Measurements from ENCODE around the gene HTR6. TPM values are rescaled to one million over a fixed set of nuclear protein-coding genes. Genes with fewer than 3 reads are reported as not detected.

HTR6 gene
- total RNA-seq, 1 donor from 2014 or later, result 0.11 TPM

GRCh38 chr1:19650416-19651140 lies 14.1 kb upstream of the HTR6 start:
- Mint-ChIP-seq H3K27me3 (ENCODE audit: low read depth, unreplicated experiment) (no peaks in the 10 kb centered on the region), H3K9me3 (ENCODE audit: unreplicated experiment) (no peaks in the 10 kb centered on the region), H3K36me3 (ENCODE audit: low read depth, unreplicated experiment) (peaks cover 5% of the 10 kb centered on the region), H3K27ac (ENCODE audit: unreplicated experiment) (no peak overlapping the region), H3K4me1 (ENCODE audit: low read depth, unreplicated experiment) (peaks cover 8% of the 10 kb centered on the region), H3K4me3 (ENCODE audit: unreplicated experiment) (no peak overlapping the region)
- no peak overlapping the region for H3K4me3 ChIP-seq (ENCODE audit: insufficient read depth, low read depth, low read length)
- no peaks in the 10 kb centered on the region for H3K9me3 ChIP-seq (ENCODE audit: insufficient read depth, low read depth, low read length)
- H2AFZ ChIP-seq (ENCODE audit: low read depth, low read length), result no peak overlapping the region
- peak overlapping the region; percentile 28 for H3K4me2 ChIP-seq (ENCODE audit: low read length)
- no peak overlapping the region for H3K9ac ChIP-seq (ENCODE audit: low read length)
- H3K79me2 ChIP-seq (ENCODE audit: insufficient read depth, low read length), result peaks cover 70% of the 10 kb centered on the region
- no peak overlapping the region for H3K27ac ChIP-seq (ENCODE audit: low read depth, low read length)
- peaks cover 37% of the 10 kb centered on the region for H3K4me1 ChIP-seq (ENCODE audit: insufficient read depth, low read length)
- TF ChIP-seq CTCF (IDR thresholded peaks at IDR 0.05; ENCODE audit: insufficient read depth, low read depth, low read length) (no peak), EZH2 (IDR thresholded peaks at IDR 0.05; ENCODE audit: insufficient read depth, low read length) (no peak)
- FAIRE-seq (no peak), DNase-seq (ENCODE audit: low read depth) (no peak)
- H3K27me3 ChIP-seq (ENCODE audit: insufficient read depth, low read length), result no peaks in the 10 kb centered on the region
- no peaks in the 10 kb centered on the region for H3K36me3 ChIP-seq (ENCODE audit: insufficient read depth, low read length)
- H4K20me1 ChIP-seq (ENCODE audit: insufficient read depth, low read length), result peaks cover 83% of the 10 kb centered on the region

- Histone ChIP-seq H3K27me3 (ENCODE audit: insufficient read depth, low read length) (no peaks in the 10 kb centered on the region), H3K79me2 (ENCODE audit: insufficient read depth, low read length) (peaks cover 65% of the 10 kb centered on the region), H3K4me3 (ENCODE audit: insufficient read depth, low read depth, low read length) (no peak overlapping the region), H4K20me1 (ENCODE audit: insufficient read depth, low read length) (peaks cover 83% of the 10 kb centered on the region), H3K4me2 (ENCODE audit: low read length) (peak overlapping the region; percentile 28), H3K9me3 (ENCODE audit: insufficient read depth, low read depth, low read length) (no peaks in the 10 kb centered on the region), H3K36me3 (ENCODE audit: insufficient read depth, low read length) (no peaks in the 10 kb centered on the region), H2AFZ (ENCODE audit: low read depth, low read length) (no peak overlapping the region), H3K27ac (ENCODE audit: low read depth, low read length) (no peak overlapping the region), H3K4me1 (ENCODE audit: insufficient read depth, low read length) (peaks cover 30% of the 10 kb centered on the region), H3K9ac (ENCODE audit: low read length) (no peak overlapping the region)
- no peak for FAIRE-seq
- H3K27me3 Mint-ChIP-seq (ENCODE audit: low read depth, unreplicated experiment), result peaks cover 2% of the 10 kb centered on the region
- TF ChIP-seq CTCF (IDR thresholded peaks at IDR 0.05; ENCODE audit: insufficient read depth, low read depth, low read length) (peak; percentile 65), EZH2 (IDR thresholded peaks at IDR 0.05; ENCODE audit: insufficient read depth, low read length) (no peak)
- no peak overlapping the region for H3K4me3 Mint-ChIP-seq (ENCODE audit: unreplicated experiment)
- peaks cover 5% of the 10 kb centered on the region for H3K36me3 Mint-ChIP-seq (ENCODE audit: low read depth, unreplicated experiment)
- peaks cover 3% of the 10 kb centered on the region for H3K4me1 Mint-ChIP-seq (ENCODE audit: low read depth, unreplicated experiment)
- no peak for DNase-seq (ENCODE audit: low read depth)
- H3K9me3 Mint-ChIP-seq (ENCODE audit: unreplicated experiment), result no peaks in the 10 kb centered on the region
- H3K27ac Mint-ChIP-seq (ENCODE audit: unreplicated experiment), result no peak overlapping the region
These were observed 13.4 kb upstream of the HTR6 start for GRCh38 chr1:19651141-19651737.

GRCh38 chr1:19654386-19654785 lies 10.3 kb upstream of the HTR6 start:
- H3K27me3 ChIP-seq (ENCODE audit: insufficient read depth, low read length), result no peaks in the 10 kb centered on the region
- Mint-ChIP-seq H3K27ac (ENCODE audit: unreplicated experiment) (no peak overlapping the region), H3K27me3 (ENCODE audit: low read depth, unreplicated experiment) (peaks cover 2% of the 10 kb centered on the region), H3K9me3 (ENCODE audit: unreplicated experiment) (no peaks in the 10 kb centered on the region), H3K4me1 (ENCODE audit: low read depth, unreplicated experiment) (peaks cover 4% of the 10 kb centered on the region), H3K36me3 (ENCODE audit: low read depth, unreplicated experiment) (peaks cover 4% of the 10 kb centered on the region), H3K4me3 (ENCODE audit: unreplicated experiment) (no peak overlapping the region)
- H3K4me3 ChIP-seq (ENCODE audit: insufficient read depth, low read depth, low read length), result no peak overlapping the region
- peak; percentile 52 for FAIRE-seq
- peaks cover 73% of the 10 kb centered on the region for H4K20me1 ChIP-seq (ENCODE audit: insufficient read depth, low read length)
- no peak for DNase-seq (ENCODE audit: low read depth)
- H3K4me2 ChIP-seq (ENCODE audit: low read length), result peak overlapping the region; percentile 19
- TF ChIP-seq CTCF (IDR thresholded peaks at IDR 0.05; ENCODE audit: insufficient read depth, low read depth, low read length) (no peak), EZH2 (IDR thresholded peaks at IDR 0.05; ENCODE audit: insufficient read depth, low read length) (no peak)
- no peaks in the 10 kb centered on the region for H3K36me3 ChIP-seq (ENCODE audit: insufficient read depth, low read length)
- H3K4me1 ChIP-seq (ENCODE audit: insufficient read depth, low read length), result peaks cover 29% of the 10 kb centered on the region
- H2AFZ ChIP-seq (ENCODE audit: low read depth, low read length), result no peak overlapping the region
- H3K79me2 ChIP-seq (ENCODE audit: insufficient read depth, low read length), result peaks cover 36% of the 10 kb centered on the region
- H3K27ac ChIP-seq (ENCODE audit: low read depth, low read length), result no peak overlapping the region
- H3K9ac ChIP-seq (ENCODE audit: low read length), result peak overlapping the region; percentile 40
- no peaks in the 10 kb centered on the region for H3K9me3 ChIP-seq (ENCODE audit: insufficient read depth, low read depth, low read length)

Measured in astrocyte (in vitro differentiated cells and primary cell).